NB4 (cell line): ENCODE data around the gene SAG.
"Not testable (repeated sequence)": the region's sequence is repeated elsewhere in the genome, so short reads cannot be mapped to it uniquely, and the experiment has no call there.

Experiments used
- DNase-seq: peaks from one replicate; pipeline ENCODE4 v3.0.0; 2010; ENCODE audit warnings: low read depth
- H3K4me3 ChIP-seq: one replicate; pipeline ENCODE4 v1.5.1; 2011; ENCODE audit warnings: mild to moderate bottlenecking, low read depth, low read length, moderate library complexity
- MYC ChIP-seq: IDR thresholded peaks from 2 replicates; pipeline ENCODE4 v1.6.1; 2011; ENCODE audit warnings: low read depth, low read length
- POLR2A ChIP-seq: IDR thresholded peaks from 2 replicates; pipeline ENCODE4 v1.6.1; 2011; ENCODE audit warnings: mild to moderate bottlenecking; ENCODE audit not compliant: insufficient read length; ENCODE audit errors: extremely low read depth
- TF ChIP-seq, protein P1 (sequence below): IDR thresholded peaks from one replicate; pipeline ENCODE4 v1.5.1; 2012; ENCODE audit warnings: low read depth, low read length
- TF ChIP-seq, protein P2 (sequence below): IDR thresholded peaks from 2 replicates; pipeline ENCODE4 v1.6.1; 2011; ENCODE audit warnings: low read depth, low read length

Gene SAG

DNA sequence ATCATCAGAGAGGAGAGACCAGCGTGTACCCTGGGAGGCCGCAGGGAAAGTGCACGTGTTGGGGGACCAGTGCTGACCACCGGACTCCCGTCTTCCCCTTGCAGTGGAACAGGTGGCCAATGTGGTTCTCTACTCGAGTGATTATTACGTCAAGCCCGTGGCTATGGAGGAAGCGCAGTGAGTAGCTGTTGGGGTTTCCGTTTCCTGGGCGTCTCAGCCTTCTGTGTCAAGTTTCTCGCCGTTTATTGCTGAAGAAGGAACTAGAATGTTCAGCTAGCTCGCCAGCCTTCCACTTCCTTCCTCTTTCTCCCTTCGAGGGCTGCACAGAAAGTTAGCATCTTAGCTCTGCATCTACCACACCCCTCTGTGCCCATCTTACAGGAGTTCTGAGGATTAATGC, 23.9 kb downstream of the SAG start:
- TF ChIP-seq POLR2A (peak; percentile 23), MYC (peak; percentile 91)
- TF ChIP-seq, protein P1, sequence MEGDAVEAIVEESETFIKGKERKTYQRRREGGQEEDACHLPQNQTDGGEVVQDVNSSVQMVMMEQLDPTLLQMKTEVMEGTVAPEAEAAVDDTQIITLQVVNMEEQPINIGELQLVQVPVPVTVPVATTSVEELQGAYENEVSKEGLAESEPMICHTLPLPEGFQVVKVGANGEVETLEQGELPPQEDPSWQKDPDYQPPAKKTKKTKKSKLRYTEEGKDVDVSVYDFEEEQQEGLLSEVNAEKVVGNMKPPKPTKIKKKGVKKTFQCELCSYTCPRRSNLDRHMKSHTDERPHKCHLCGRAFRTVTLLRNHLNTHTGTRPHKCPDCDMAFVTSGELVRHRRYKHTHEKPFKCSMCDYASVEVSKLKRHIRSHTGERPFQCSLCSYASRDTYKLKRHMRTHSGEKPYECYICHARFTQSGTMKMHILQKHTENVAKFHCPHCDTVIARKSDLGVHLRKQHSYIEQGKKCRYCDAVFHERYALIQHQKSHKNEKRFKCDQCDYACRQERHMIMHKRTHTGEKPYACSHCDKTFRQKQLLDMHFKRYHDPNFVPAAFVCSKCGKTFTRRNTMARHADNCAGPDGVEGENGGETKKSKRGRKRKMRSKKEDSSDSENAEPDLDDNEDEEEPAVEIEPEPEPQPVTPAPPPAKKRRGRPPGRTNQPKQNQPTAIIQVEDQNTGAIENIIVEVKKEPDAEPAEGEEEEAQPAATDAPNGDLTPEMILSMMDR: no peak
- TF ChIP-seq, protein P2, sequence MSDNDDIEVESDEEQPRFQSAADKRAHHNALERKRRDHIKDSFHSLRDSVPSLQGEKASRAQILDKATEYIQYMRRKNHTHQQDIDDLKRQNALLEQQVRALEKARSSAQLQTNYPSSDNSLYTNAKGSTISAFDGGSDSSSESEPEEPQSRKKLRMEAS: peak; percentile 92
- DNase-seq: peak; percentile 98
- no peak overlapping the region for H3K4me3 ChIP-seq

DNA sequence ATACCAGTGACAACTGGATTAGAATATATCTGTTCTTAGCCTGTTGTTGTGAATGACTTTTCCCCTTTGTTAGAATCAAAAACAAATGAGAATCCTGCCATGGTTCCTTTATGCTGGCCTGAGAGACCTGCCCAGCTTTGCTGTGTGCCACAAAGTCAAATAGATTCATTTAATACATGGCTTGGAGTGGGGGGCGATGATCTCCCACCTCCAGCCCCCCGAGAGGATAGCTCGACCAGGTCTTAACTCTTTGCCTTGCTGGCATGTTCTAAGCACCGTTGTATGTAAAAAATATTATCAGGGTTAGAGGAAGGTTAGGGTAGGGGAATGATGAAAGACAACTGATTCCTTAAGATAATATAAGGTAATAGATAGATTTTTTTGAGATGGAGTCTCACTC, 24.5 kb downstream of the SAG start:
- no peak for TF ChIP-seq MYC
- TF ChIP-seq, protein P1: no peak
- TF ChIP-seq POLR2A: no peak
- TF ChIP-seq, protein P2: no peak
- no peak for DNase-seq
- H3K4me3 ChIP-seq: no peak overlapping the region

DNA sequence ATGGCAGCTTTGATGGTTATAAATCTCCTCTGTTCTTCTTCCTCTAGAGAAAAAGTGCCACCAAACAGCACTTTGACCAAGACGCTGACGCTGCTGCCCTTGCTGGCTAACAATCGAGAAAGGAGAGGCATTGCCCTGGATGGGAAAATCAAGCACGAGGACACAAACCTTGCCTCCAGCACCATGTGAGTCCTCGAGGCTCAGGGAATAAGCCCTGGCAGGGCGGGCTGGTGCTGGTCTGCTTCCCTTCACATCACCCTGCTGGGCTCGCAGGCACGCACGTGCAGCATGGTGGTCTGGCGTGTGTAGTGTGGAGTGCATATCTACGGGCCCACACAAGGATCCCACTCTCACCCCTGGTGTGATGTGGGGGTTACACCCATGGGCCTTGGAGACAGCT, 27.3 kb downstream of the SAG start:
- TF ChIP-seq, protein P1: no peak
- TF ChIP-seq POLR2A (no peak), MYC (no peak)
- TF ChIP-seq, protein P2: no peak
- H3K4me3 ChIP-seq: no peak overlapping the region

DNA sequence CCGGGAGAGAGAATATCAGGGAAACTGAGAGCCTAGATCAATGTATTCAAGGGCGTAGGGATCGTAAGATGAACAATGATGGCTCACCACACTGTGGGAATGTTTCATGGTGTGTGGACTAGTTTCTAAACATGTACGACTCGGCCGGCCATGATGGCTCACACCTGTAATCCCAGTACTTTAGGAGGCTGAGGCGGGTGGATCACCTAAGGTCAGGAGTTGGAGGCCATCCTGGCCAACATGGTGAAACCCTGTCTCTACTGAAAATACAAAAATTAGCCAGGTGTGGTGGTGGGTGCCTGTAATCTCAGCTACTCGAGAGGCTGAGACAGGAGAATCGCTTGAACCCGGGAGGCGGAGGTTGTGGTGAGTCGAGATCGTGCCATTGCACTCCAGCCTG, 28.5 kb downstream of the SAG start:
- not testable (repeated sequence) for H3K4me3 ChIP-seq, DNase-seq

More for the DNA sequence above, 27.3 kb downstream of the SAG start:
- no peak for DNase-seq

DNA sequence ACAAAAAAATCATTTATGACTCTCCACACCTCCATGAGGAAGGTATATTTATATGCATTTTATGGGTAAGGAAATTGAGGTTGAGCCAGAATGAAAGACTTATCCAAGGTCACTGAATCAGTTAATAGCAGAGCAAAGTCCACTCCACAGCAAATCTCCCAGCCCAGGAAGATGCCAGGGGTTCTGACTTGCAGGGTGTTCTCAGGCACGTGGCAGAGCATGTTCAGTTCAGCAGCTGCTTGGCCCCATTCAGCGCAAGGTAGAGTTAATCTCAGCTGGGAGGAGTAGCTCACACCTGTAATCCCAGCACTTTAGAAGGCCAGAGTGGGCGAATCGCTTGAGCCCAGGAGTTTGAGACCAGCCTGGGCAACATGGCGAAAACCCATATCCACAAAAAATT, 28.9 kb downstream of the SAG start:
- DNase-seq: no peak
- TF ChIP-seq, protein P1: no peak
- TF ChIP-seq, protein P2: no peak
- TF ChIP-seq MYC (no peak), POLR2A (no peak)
- no peak overlapping the region for H3K4me3 ChIP-seq

DNA sequence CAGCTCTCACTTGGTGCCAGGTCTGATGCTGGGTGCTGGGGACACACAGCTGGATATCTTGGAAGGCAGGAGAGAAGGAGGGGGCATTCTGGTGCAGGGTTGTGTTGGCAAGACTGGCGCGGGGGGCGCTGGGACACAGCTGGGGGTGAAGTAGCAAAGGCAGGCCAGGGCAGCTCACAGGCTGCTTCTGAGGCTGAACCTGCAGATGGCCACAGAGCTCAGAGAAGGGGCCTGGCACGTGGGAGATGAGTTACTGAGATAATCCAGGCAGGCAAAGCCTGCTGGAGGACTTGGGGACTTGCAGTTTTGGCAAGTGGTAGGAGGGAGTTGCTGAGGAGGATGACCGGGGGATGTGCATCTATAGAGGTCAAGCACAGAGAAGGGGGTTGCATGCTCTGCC, 30.4 kb downstream of the SAG start:
- TF ChIP-seq MYC: no peak
- TF ChIP-seq, protein P2: peak; percentile 62
- DNase-seq: peak; percentile 80
- H3K4me3 ChIP-seq: no peak overlapping the region

DNA sequence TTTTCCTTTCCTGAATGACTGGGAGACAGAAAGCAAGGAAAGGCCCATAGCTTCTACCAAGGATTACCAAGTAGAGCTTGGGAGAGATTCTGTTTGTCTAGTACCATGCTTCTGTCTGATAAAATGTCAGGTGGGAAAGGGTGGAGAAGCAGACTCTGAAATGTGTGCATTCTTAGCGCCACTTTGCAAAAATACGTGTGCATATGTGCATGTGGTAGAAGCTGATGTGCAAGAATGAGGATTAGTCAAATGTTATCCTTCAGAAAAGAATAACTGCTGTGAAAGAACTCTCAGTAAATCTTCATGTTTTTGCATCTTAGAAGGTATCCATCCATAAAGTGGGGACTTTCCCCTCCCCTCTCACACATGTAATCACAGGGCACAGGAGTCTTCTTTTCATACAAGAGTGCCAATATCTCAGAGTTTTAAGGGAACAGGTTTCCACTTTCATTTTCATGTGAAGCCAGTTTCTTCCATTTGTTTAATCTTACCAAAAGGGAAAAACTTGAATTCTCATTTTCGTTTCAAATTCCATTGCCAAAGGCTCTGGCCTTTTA, 31.3 kb downstream of the SAG start:
- H3K4me3 ChIP-seq: no peak overlapping the region
- TF ChIP-seq POLR2A: no peak
- TF ChIP-seq, protein P2: no peak
- TF ChIP-seq, protein P1: no peak
- no peak for TF ChIP-seq MYC
- DNase-seq: no peak
